ENCODE results near the gene FHIT.

DNA sequence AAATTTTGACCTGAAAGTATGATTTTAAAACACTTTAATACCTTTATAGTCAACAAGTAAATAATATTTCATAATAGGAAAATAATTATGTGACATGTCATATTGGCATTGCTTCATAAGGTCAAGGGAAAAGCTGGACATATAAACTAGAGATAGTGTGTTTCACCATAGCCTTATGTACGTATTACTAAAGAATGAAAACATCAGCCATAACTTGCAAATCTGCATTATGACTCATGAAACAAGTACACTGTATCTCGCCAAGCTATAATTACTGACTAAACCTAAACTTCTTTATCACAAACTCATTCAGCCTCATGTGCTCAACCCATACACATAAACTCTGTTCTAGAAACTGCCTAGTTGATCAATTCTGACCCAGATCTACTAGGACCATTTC, 950.1 kb downstream of the FHIT start:
- TF ChIP-seq, protein P1, sequence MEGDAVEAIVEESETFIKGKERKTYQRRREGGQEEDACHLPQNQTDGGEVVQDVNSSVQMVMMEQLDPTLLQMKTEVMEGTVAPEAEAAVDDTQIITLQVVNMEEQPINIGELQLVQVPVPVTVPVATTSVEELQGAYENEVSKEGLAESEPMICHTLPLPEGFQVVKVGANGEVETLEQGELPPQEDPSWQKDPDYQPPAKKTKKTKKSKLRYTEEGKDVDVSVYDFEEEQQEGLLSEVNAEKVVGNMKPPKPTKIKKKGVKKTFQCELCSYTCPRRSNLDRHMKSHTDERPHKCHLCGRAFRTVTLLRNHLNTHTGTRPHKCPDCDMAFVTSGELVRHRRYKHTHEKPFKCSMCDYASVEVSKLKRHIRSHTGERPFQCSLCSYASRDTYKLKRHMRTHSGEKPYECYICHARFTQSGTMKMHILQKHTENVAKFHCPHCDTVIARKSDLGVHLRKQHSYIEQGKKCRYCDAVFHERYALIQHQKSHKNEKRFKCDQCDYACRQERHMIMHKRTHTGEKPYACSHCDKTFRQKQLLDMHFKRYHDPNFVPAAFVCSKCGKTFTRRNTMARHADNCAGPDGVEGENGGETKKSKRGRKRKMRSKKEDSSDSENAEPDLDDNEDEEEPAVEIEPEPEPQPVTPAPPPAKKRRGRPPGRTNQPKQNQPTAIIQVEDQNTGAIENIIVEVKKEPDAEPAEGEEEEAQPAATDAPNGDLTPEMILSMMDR (IDR thresholded peaks at IDR 0.05), result no peak
- no peak for TF ChIP-seq POLR2A (IDR thresholded peaks at IDR 0.05)
- no peak for TF ChIP-seq EP300 (IDR thresholded peaks at IDR 0.05)
- TF ChIP-seq POLR2AphosphoS5 (IDR thresholded peaks at IDR 0.05), result no peak
